SK-N-MC (cell line): Measurements from ENCODE around the gene KCNG2.

Source experiments
- EZH2 ChIP-seq: fragments of 200-600 bp; sonication (generic); IDR thresholded peaks from one replicate; pipeline ENCODE4 v1.6.1; 2017; ENCODE audit warnings: antibody characterized with exemption
- FOXP2 ChIP-seq: optimal IDR thresholded peaks from 2 replicates; pipeline ENCODE3; 2011; ENCODE audit warnings: mild to moderate bottlenecking, moderate library complexity; ENCODE audit not compliant: insufficient read depth; ENCODE audit errors: extremely low read length, control extremely low read depth
- POLR2AphosphoS5 ChIP-seq: IDR thresholded peaks from 2 replicates; pipeline ENCODE4 v1.6.1; 2012; ENCODE audit warnings: mild to moderate bottlenecking, low read depth, low read length, borderline replicate concordance

DNA sequence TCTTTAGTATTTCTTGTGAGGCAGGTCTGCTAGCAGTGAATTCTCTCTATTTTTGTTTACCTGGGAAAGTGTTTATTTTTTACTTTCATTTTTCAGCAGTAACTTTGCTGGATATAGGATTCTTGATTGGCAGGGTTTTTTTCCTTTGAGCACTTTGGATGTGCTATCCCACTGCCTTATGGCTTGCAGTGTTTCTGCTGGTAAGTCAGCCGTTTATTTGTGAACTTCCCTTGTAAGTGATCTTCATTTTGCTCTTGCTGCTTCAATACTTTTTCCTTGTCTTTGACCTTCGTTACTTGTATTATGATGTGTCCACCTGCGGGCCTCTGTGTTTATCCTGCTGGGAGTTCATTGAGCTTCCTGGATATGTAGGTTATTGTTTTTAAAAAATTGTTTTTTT lies 99.0 kb downstream of the KCNG2 start:
- TF ChIP-seq EZH2 (no peak), POLR2AphosphoS5 (no peak), FOXP2 (no peak)
